ENCODE results near the gene TBL1X.

DNA sequence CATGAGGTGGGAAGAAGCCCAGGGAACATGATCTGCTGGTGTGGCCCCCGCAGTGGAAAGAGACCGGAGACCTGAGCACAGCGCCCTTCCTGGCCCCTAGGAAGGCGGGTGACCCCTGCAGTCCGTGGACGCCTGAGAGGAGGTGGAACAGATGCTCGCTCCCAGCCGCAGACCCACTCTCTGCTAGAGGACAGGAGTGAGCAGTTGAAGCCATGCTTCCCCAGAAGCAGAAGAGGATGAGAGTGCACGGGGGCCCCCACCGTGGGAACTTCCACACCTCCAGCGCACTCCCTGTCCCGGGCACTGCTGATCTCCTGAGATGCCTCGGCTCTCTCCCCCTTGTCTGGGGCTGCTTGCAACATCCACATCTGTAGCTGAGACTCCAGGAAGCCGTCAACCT lies 238.5 kb downstream of the TBL1X start:
- TF ChIP-seq, protein P1, sequence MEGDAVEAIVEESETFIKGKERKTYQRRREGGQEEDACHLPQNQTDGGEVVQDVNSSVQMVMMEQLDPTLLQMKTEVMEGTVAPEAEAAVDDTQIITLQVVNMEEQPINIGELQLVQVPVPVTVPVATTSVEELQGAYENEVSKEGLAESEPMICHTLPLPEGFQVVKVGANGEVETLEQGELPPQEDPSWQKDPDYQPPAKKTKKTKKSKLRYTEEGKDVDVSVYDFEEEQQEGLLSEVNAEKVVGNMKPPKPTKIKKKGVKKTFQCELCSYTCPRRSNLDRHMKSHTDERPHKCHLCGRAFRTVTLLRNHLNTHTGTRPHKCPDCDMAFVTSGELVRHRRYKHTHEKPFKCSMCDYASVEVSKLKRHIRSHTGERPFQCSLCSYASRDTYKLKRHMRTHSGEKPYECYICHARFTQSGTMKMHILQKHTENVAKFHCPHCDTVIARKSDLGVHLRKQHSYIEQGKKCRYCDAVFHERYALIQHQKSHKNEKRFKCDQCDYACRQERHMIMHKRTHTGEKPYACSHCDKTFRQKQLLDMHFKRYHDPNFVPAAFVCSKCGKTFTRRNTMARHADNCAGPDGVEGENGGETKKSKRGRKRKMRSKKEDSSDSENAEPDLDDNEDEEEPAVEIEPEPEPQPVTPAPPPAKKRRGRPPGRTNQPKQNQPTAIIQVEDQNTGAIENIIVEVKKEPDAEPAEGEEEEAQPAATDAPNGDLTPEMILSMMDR (IDR thresholded peaks at IDR 0.05), result no peak
- no peak for TF ChIP-seq EP300 (IDR thresholded peaks at IDR 0.05)
